Skin epidermis (tissue), 12 donors: ENCODE results near the gene SLC29A3.
A peak's percentile ranks its signal among the peaks of the same experiment; 100 is the strongest.
"Not testable (repeated sequence)": the region's sequence is repeated elsewhere in the genome, so short reads cannot be mapped to it uniquely, and the experiment has no call there.

ENCODE experiments used
- H3K27ac ChIP-seq, 21 experiments: fragments of 200-600 bp; sonication (generic) in 11 of 21; one replicate each; pipeline ENCODE4 v1.5.0; 2020; ENCODE audit warnings: mild to moderate bottlenecking in 3 of 21, inconsistent platforms in 2 of 21, moderate library complexity in 2 of 21
- H3K4me3 ChIP-seq, 7 experiments: fragments of 200-600 bp; sonication (generic) in 2 of 7; one replicate each; pipeline ENCODE4 v1.5.0; 2020; ENCODE audit warnings: inconsistent platforms in 2 of 7, mild to moderate bottlenecking in 2 of 7, moderate library complexity in 1 of 7

The SLC29A3 gene

GRCh38 chr10:71339796-71340589, 20.9 kb downstream of the SLC29A3 start:
- Histone ChIP-seq H3K27ac (no peak overlapping the region), H3K4me3 (no peak overlapping the region)

GRCh38 chr10:71342573-71343391, 23.7 kb downstream of the SLC29A3 start:
- Histone ChIP-seq H3K27ac (peak overlapping the region in 1 of 21 experiments; percentile 23), H3K4me3 (no peak overlapping the region)

GRCh38 chr10:71343392-71343773, 24.3 kb downstream of the SLC29A3 start:
- Histone ChIP-seq H3K4me3 (no peak overlapping the region), H3K27ac (peak overlapping the region in 4 of 21 experiments; percentile 2 to 36 (median 8))

GRCh38 chr10:71344154-71344925, 25.3 kb downstream of the SLC29A3 start:
- H3K27ac ChIP-seq, result peak overlapping the region in 5 of 21 experiments; percentile 2 to 36 (median 11)
- H3K4me3 ChIP-seq, result no peak overlapping the region

- no peak overlapping the region for H3K4me3 ChIP-seq
- H3K27ac ChIP-seq, result peak overlapping the region in 1 of 21 experiments; percentile 11
Measured at GRCh38 chr10:71344993-71345480, 26.0 kb downstream of the SLC29A3 start.

GRCh38 chr10:71345694-71346093, 26.6 kb downstream of the SLC29A3 start:
- no peak overlapping the region for H3K27ac ChIP-seq
- no peak overlapping the region for H3K4me3 ChIP-seq

- Histone ChIP-seq H3K4me3 (no peak overlapping the region), H3K27ac (no peak overlapping the region)
Measured at GRCh38 chr10:71346731-71347130, 27.7 kb downstream of the SLC29A3 start.

GRCh38 chr10:71347587-71348395, 28.7 kb downstream of the SLC29A3 start:
- H3K4me3 ChIP-seq, result no peak overlapping the region
- H3K27ac ChIP-seq, result no peak overlapping the region

GRCh38 chr10:71348850-71349249, 29.8 kb downstream of the SLC29A3 start:
- Histone ChIP-seq H3K4me3 (no peak overlapping the region), H3K27ac (no peak overlapping the region)

GRCh38 chr10:71349406-71349805, 30.3 kb downstream of the SLC29A3 start:
- H3K27ac ChIP-seq, result no peak overlapping the region
- no peak overlapping the region for H3K4me3 ChIP-seq

GRCh38 chr10:71351087-71351486, 32.0 kb downstream of the SLC29A3 start:
- Histone ChIP-seq H3K27ac (no peak overlapping the region), H3K4me3 (no peak overlapping the region)

- Histone ChIP-seq H3K27ac (peak overlapping the region in 2 of 21 experiments; percentile 3 to 23), H3K4me3 (no peak overlapping the region)
Measured at GRCh38 chr10:71351628-71352319, 32.7 kb downstream of the SLC29A3 start.

GRCh38 chr10:71353639-71354038, 34.6 kb downstream of the SLC29A3 start:
- no peak overlapping the region for H3K27ac ChIP-seq
- H3K4me3 ChIP-seq, result no peak overlapping the region

GRCh38 chr10:71354776-71355175, 35.7 kb downstream of the SLC29A3 start:
- H3K4me3 ChIP-seq, result no peak overlapping the region
- H3K27ac ChIP-seq, result no peak overlapping the region

GRCh38 chr10:71355886-71356285, 36.8 kb downstream of the SLC29A3 start:
- no peak overlapping the region for H3K27ac ChIP-seq
- no peak overlapping the region for H3K4me3 ChIP-seq

GRCh38 chr10:71357792-71358265, 38.8 kb downstream of the SLC29A3 start:
- Histone ChIP-seq H3K27ac (peak overlapping the region in 4 of 21 experiments; percentile 14 to 53 (median 34)), H3K4me3 (no peak overlapping the region)

- peak overlapping the region in 6 of 21 experiments; percentile 14 to 59 (median 37) for H3K27ac ChIP-seq
- no peak overlapping the region for H3K4me3 ChIP-seq
Measured at GRCh38 chr10:71358277-71358676, 39.2 kb downstream of the SLC29A3 start.

GRCh38 chr10:71358906-71359305, 39.8 kb downstream of the SLC29A3 start:
- not testable (repeated sequence) for H3K4me3 ChIP-seq
- H3K27ac ChIP-seq, result peak overlapping the region in 8 of 21 experiments; percentile 14 to 59 (median 32)
